Caco-2 (cell line): ENCODE results near the gene MTF1. TPM values are rescaled to one million over a fixed set of nuclear protein-coding genes. Genes with fewer than 3 reads are reported as not detected.

ENCODE experiments used
- BruUV-seq: library from RNA; stranded (reverse); fragments of 400-500 nt; replicated peaks from 2 replicates; lab custom pipeline; 2021; lab: Mats Ljungman, UMichigan
- CTCF ChIA-PET: fragments of 300-600 bp; sonication (Branson Sonifier 250); formaldehyde crosslinking; loops from one replicate; lab custom pipeline; 2022; ENCODE audit warnings: antibody characterized with exemption; lab: Charles Lee
- POLR2A ChIA-PET: fragments of 300-600 bp; sonication (Branson Sonifier 250); formaldehyde crosslinking; loops from one replicate; lab custom pipeline; 2022; ENCODE audit warnings: antibody characterized with exemption; lab: Charles Lee
- DNase-seq, 2 experiments: peaks; one replicate each; pipeline versions ENCODE4 v3.0.0 to v3.0.0-alpha.2; 2020 to 2022
- H3K27me3 ChIP-seq: replicated peaks from 2 replicates; pipeline ENCODE4 v1.6.0; 2011; ENCODE audit warnings: low read length; ENCODE audit not compliant: control insufficient read depth, insufficient read depth
- H3K36me3 ChIP-seq: 2 replicates; pipeline ENCODE4 v1.5.1; 2011; ENCODE audit warnings: low read length; ENCODE audit not compliant: control insufficient read depth, insufficient read depth
- H3K4me1 ChIP-seq: fragments of 250-450 bp; sonication (Bioruptor Pico); 2 replicates; pipeline ENCODE4 v1.5.1; 2020; ENCODE audit warnings: mild to moderate bottlenecking
- H3K4me3 ChIP-seq: 2 replicates; pipeline ENCODE4 v1.5.1; 2011; ENCODE audit warnings: low read depth, mild to moderate bottlenecking, control low read depth, low read length
- H3K9me3 ChIP-seq: fragments of 250-450 bp; sonication (Bioruptor Pico); 2 replicates; pipeline ENCODE4 v1.5.1; 2020; ENCODE audit warnings: mild to moderate bottlenecking, moderate library complexity
- H3K27ac Mint-ChIP-seq: one replicate; pipeline ENCODE4 v1.8.0; 2022; ENCODE audit warnings: mixed read lengths; ENCODE audit not compliant: unreplicated experiment
- H3K27me3 Mint-ChIP-seq: one replicate; pipeline ENCODE4 v1.8.0; 2022; ENCODE audit warnings: mixed read lengths; ENCODE audit not compliant: insufficient read depth, unreplicated experiment
- H3K36me3 Mint-ChIP-seq: one replicate; pipeline ENCODE4 v1.8.0; 2022; ENCODE audit warnings: mild to moderate bottlenecking, mixed read lengths; ENCODE audit not compliant: insufficient read depth, unreplicated experiment
- H3K4me1 Mint-ChIP-seq: one replicate; pipeline ENCODE4 v1.8.0; 2022; ENCODE audit warnings: low read depth, mixed read lengths; ENCODE audit not compliant: unreplicated experiment
- H3K4me3 Mint-ChIP-seq: one replicate; pipeline ENCODE4 v1.8.0; 2022; ENCODE audit warnings: mild to moderate bottlenecking, moderate library complexity, mixed read lengths; ENCODE audit not compliant: unreplicated experiment
- H3K9me3 Mint-ChIP-seq: one replicate; pipeline ENCODE4 v1.8.0; 2022; ENCODE audit warnings: mixed read lengths; ENCODE audit not compliant: unreplicated experiment
- intact Hi-C: fragments of 100-400 bp; cut with micrococcal nuclease; formaldehyde crosslinking; loops from one replicate; pipeline ENCODE4 v1.10.0; 2022; ENCODE audit not compliant: unreplicated experiment
- total RNA-seq: library from RNA; stranded (reverse); gene quantifications from 2 replicates; pipeline ENCODE4 v1.2.3, GENCODE V29; 2022
- TF ChIP-seq, protein P1 (sequence below), 2 experiments: fragments of 200-600 bp in 1 of 2; IDR thresholded peaks; 1 replicate in 1 of 2; 2 replicates in 1 of 2; pipeline versions ENCODE4 v1.5.1 to v1.8.0; 2011 to 2022; ENCODE audit warnings: antibody characterized with exemption in 1 of 2, control low read depth in 1 of 2, inconsistent platforms in 1 of 2, low read depth in 1 of 2, low read length in 1 of 2, mild to moderate bottlenecking in 1 of 2, moderate library complexity in 1 of 2; ENCODE audit not compliant: insufficient read depth in 1 of 2, severe bottlenecking in 1 of 2, unreplicated experiment in 1 of 2

The MTF1 gene
- total RNA-seq, 1 experiment from 2014 or later = 8.4 TPM

DNA sequence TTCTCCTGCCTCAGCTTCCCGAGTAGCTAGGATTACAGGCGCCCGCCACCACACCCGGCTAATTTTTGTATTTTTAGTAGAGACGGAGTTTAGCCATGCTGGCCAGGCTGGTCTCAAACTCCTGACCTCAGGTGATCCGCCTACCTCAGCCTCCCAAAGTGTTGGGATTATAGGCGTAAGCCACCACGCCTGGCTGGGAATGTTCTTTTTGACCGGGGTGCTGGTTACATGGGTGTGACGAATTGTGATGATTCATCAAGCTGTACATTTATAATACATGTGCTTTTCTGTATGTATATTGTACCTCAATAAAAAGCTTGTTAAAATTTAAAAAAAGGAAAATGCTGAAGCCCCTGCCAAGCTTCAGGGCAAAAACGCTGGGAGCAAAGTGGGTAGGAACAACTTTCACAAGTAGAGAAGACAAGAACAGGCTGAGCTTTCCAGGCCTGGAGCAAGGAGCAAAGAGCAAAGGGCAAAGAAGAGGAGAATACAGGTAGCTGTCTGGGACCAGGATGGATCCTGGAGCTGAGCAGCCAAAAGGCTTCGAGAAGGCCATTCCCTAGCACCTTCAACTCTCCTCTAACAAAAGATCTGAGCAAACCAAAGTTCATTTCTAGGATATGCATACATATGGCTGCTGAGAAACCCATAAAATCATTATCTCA, 30.9 kb downstream of the MTF1 start:
- H3K27ac Mint-ChIP-seq = no peak overlapping the region
- Histone ChIP-seq H3K27me3 (no peaks in the 10 kb centered on the region), H3K4me1 (no peaks in the 10 kb centered on the region), H3K36me3 (no peaks in the 10 kb centered on the region), H3K4me3 (no peak overlapping the region), H3K9me3 (no peaks in the 10 kb centered on the region)
- ChIA-PET CTCF (no interaction called here), POLR2A (no interaction called here)
- no peak overlapping the region for H3K4me3 Mint-ChIP-seq
- DNase-seq = no peak
- BruUV-seq = no TSS peak
- H3K27me3 Mint-ChIP-seq = no peaks in the 10 kb centered on the region
- peaks cover 6% of the 10 kb centered on the region for H3K36me3 Mint-ChIP-seq
- H3K4me1 Mint-ChIP-seq = no peaks in the 10 kb centered on the region
- TF ChIP-seq, protein P1, sequence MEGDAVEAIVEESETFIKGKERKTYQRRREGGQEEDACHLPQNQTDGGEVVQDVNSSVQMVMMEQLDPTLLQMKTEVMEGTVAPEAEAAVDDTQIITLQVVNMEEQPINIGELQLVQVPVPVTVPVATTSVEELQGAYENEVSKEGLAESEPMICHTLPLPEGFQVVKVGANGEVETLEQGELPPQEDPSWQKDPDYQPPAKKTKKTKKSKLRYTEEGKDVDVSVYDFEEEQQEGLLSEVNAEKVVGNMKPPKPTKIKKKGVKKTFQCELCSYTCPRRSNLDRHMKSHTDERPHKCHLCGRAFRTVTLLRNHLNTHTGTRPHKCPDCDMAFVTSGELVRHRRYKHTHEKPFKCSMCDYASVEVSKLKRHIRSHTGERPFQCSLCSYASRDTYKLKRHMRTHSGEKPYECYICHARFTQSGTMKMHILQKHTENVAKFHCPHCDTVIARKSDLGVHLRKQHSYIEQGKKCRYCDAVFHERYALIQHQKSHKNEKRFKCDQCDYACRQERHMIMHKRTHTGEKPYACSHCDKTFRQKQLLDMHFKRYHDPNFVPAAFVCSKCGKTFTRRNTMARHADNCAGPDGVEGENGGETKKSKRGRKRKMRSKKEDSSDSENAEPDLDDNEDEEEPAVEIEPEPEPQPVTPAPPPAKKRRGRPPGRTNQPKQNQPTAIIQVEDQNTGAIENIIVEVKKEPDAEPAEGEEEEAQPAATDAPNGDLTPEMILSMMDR (IDR thresholded peaks at IDR 0.05; ENCODE audit: insufficient read depth in 1 of 2, low read depth in 1 of 2, low read length in 1 of 2, severe bottlenecking in 1 of 2, unreplicated experiment in 1 of 2) = no peak
- no peaks in the 10 kb centered on the region for H3K9me3 Mint-ChIP-seq
- intact Hi-C loops = no loop called here

DNA sequence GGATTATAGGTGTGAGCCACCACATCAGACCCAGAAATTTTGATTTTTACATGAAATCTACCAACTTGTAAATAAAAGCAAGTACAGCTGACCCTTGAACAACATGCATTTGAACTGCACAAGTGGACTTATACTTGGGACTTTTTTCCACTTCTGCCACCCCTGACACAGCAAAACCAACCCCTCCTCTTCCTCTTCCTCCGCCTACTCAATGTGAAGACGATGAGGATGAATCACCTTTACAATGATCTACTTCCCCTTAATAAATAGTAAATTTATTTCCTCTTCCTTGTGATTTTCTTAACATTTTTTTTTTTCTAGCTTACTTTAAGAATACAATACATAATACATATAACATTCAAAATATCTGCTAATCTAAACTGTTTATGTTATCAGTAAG, 33.9 kb downstream of the MTF1 start:
- H3K4me3 Mint-ChIP-seq = no peak overlapping the region
- H3K4me1 Mint-ChIP-seq = no peaks in the 10 kb centered on the region
- no peak for DNase-seq
- TF ChIP-seq, protein P1 (IDR thresholded peaks at IDR 0.05; ENCODE audit: insufficient read depth in 1 of 2, low read depth in 1 of 2, low read length in 1 of 2, severe bottlenecking in 1 of 2, unreplicated experiment in 1 of 2) = no peak
- H3K36me3 Mint-ChIP-seq = peaks cover 9% of the 10 kb centered on the region
- Histone ChIP-seq H3K4me3 (no peak overlapping the region), H3K27me3 (no peaks in the 10 kb centered on the region), H3K36me3 (no peaks in the 10 kb centered on the region), H3K4me1 (no peaks in the 10 kb centered on the region), H3K9me3 (no peaks in the 10 kb centered on the region)
- no TSS peak for BruUV-seq
- no peak overlapping the region for H3K27ac Mint-ChIP-seq
- H3K27me3 Mint-ChIP-seq = no peaks in the 10 kb centered on the region
- intact Hi-C loops = no loop called here
- no peaks in the 10 kb centered on the region for H3K9me3 Mint-ChIP-seq
- ChIA-PET POLR2A (no interaction called here), CTCF (no interaction called here)

- no TSS peak for BruUV-seq
- DNase-seq = no peak
- POLR2A ChIA-PET = no interaction called here
- intact Hi-C loops = no loop called here
- TF ChIP-seq, protein P1 (IDR thresholded peaks at IDR 0.05; ENCODE audit: insufficient read depth in 1 of 2, low read depth in 1 of 2, low read length in 1 of 2, severe bottlenecking in 1 of 2, unreplicated experiment in 1 of 2) = no peak
- H3K9me3 ChIP-seq = no peaks in the 10 kb centered on the region
- H3K36me3 ChIP-seq = no peaks in the 10 kb centered on the region
- Mint-ChIP-seq H3K4me3 (no peak overlapping the region), H3K9me3 (no peaks in the 10 kb centered on the region), H3K27me3 (no peaks in the 10 kb centered on the region), H3K27ac (no peak overlapping the region), H3K36me3 (peaks cover 13% of the 10 kb centered on the region), H3K4me1 (no peaks in the 10 kb centered on the region)
- CTCF ChIA-PET = no interaction called here
- H3K4me1 ChIP-seq = no peaks in the 10 kb centered on the region
- H3K27me3 ChIP-seq = no peaks in the 10 kb centered on the region
- H3K4me3 ChIP-seq = no peak overlapping the region
Measured at GRCh38 chr1:37824001-37824400, 35.4 kb downstream of the MTF1 start.
